Neuronal stem cell (in vitro differentiated cells): ENCODE data around the gene JOSD2.
A peak's percentile ranks its signal among the peaks of the same experiment; 100 is the strongest.

Experiments used
- DNase-seq: peaks from one replicate; pipeline ENCODE4 v3.0.0-alpha.2; 2013; ENCODE audit warnings: low spot score
- H2AFZ ChIP-seq: one replicate; pipeline ENCODE4 v1.6.1; 2013; ENCODE audit warnings: mild to moderate bottlenecking, low read length, inconsistent platforms
- H2AK5ac ChIP-seq: 2 replicates; pipeline ENCODE4 v1.6.1; 2013; ENCODE audit warnings: low read depth, mild to moderate bottlenecking, inconsistent platforms, low read length, moderate library complexity, mixed read lengths
- H2BK120ac ChIP-seq: 2 replicates; pipeline ENCODE4 v1.6.1; 2013; ENCODE audit warnings: low read depth, mild to moderate bottlenecking, inconsistent platforms, low read length, moderate library complexity, mixed read lengths
- H2BK12ac ChIP-seq: one replicate; pipeline ENCODE4 v1.6.1; 2013; ENCODE audit warnings: low read length, inconsistent platforms
- H2BK15ac ChIP-seq: 2 replicates; pipeline ENCODE4 v1.6.1; 2013; ENCODE audit warnings: mild to moderate bottlenecking, low read length, inconsistent platforms, mixed read lengths
- H2BK5ac ChIP-seq: one replicate; pipeline ENCODE4 v1.6.1; 2013; ENCODE audit warnings: inconsistent platforms, mild to moderate bottlenecking, low read length, moderate library complexity
- H3K14ac ChIP-seq: one replicate; pipeline ENCODE4 v1.6.1; 2013; ENCODE audit warnings: low read length, inconsistent platforms
- H3K18ac ChIP-seq: 2 replicates; pipeline ENCODE4 v1.6.1; 2013; ENCODE audit warnings: low read length, inconsistent platforms
- H3K23ac ChIP-seq: 2 replicates; pipeline ENCODE4 v1.6.1; 2013; ENCODE audit warnings: low read depth, mild to moderate bottlenecking, mixed read lengths, low read length, inconsistent platforms; ENCODE audit not compliant: poor library complexity
- H3K27ac ChIP-seq: replicated peaks from 3 replicates; pipeline ENCODE4 v1.5.1; 2013; ENCODE audit warnings: low read length, inconsistent platforms
- H3K27me3 ChIP-seq, 3 experiments: 2 replicates each; pipeline ENCODE4 v1.6.1; 2013; ENCODE audit warnings: low read length in 3 of 3, mild to moderate bottlenecking in 2 of 3, inconsistent platforms in 1 of 3, low read depth in 1 of 3, mixed read lengths in 1 of 3, moderate library complexity in 1 of 3; ENCODE audit not compliant: control insufficient read depth in 3 of 3, insufficient read depth in 3 of 3
- H3K36me3 ChIP-seq, 2 donors: replicated peaks in 1 of 2; 2 replicates each; pipeline ENCODE4 v1.6.1; 2013; ENCODE audit warnings: low read length in 2 of 2; ENCODE audit not compliant: control insufficient read depth in 2 of 2, insufficient read depth in 2 of 2
- H3K4ac ChIP-seq: 2 replicates; pipeline ENCODE4 v1.6.1; 2013; ENCODE audit warnings: inconsistent platforms, mild to moderate bottlenecking, low read length, moderate library complexity
- H3K4me1 ChIP-seq, 2 donors: 1 replicate in 1 of 2; 2 replicates in 1 of 2; pipeline ENCODE4 v1.6.1; 2013; ENCODE audit warnings: low read length in 2 of 2, low read depth in 1 of 2; ENCODE audit not compliant: control insufficient read depth in 2 of 2, insufficient read depth in 1 of 2
- H3K4me2 ChIP-seq: one replicate; pipeline ENCODE4 v1.6.1; 2013; ENCODE audit warnings: mild to moderate bottlenecking, low read length, inconsistent platforms; ENCODE audit not compliant: insufficient read depth, poor library complexity, severe bottlenecking
- H3K4me3 ChIP-seq, 2 donors: 2 replicates each; pipeline ENCODE4 v1.5.1; 2013; ENCODE audit warnings: low read length in 2 of 2, mild to moderate bottlenecking in 2 of 2, inconsistent platforms in 1 of 2, moderate library complexity in 1 of 2
- H3K79me1 ChIP-seq: one replicate; pipeline ENCODE4 v1.6.1; 2013; ENCODE audit warnings: low read depth, mild to moderate bottlenecking, inconsistent platforms, low read length, moderate library complexity
- H3K9ac ChIP-seq: one replicate; pipeline ENCODE4 v1.6.1; 2013; ENCODE audit warnings: mild to moderate bottlenecking, low read depth, low read length, inconsistent platforms; ENCODE audit not compliant: poor library complexity
- H3K9me3 ChIP-seq, 2 donors: replicated peaks in 1 of 2; 2 replicates each; pipeline versions ENCODE3 to v1.6.1; 2013; ENCODE audit warnings: low read length in 2 of 2, mild to moderate bottlenecking in 2 of 2, inconsistent platforms in 1 of 2, low read depth in 1 of 2, mixed read lengths in 1 of 2, moderate library complexity in 1 of 2; ENCODE audit not compliant: control insufficient read depth in 2 of 2, insufficient read depth in 1 of 2
- H4K8ac ChIP-seq: one replicate; pipeline ENCODE4 v1.6.1; 2013; ENCODE audit warnings: low read depth, mild to moderate bottlenecking, inconsistent platforms, low read length, moderate library complexity
- H4K91ac ChIP-seq: one replicate; pipeline ENCODE4 v1.6.1; 2013; ENCODE audit warnings: low read length, low read depth, mild to moderate bottlenecking, inconsistent platforms; ENCODE audit not compliant: poor library complexity
- WGBS, 2 donors: extraction: QIAGEN DNeasy Blood & Tissue Kit; methylation state at CpG; one replicate each; pipeline ENCODE4 v1.1.7; 2013; ENCODE audit warnings: missing lambda C conversion rate in 2 of 2, mixed read lengths in 1 of 2; ENCODE audit not compliant: insufficient read length in 2 of 2, insufficient replicate concordance in 1 of 2; ENCODE audit errors: extremely low coverage in 2 of 2; 5-methylcytosine and 5-hydroxymethylcytosine counted together

JOSD2 gene

DNA sequence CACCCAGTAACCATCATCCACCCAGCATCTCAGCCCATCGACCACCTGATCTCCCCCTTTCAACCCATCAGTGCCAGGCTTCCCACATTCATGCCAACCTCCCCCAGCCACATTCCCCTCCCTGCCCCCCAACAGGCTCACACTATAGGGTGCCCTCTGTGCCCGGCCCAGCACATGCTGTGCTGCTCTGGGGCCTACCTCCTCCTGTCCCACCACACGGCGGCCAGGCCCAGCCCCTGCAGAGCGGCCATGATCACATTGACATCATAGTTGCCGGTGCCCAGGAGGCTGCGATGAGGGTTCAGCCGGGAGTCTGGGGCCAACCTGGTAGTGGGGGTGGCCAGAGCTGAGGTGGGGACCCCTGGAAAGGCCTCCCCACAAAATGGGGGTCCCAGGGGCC is 3.6 kb downstream of the JOSD2 start:
- no CpG with 5 or more reads among the region's 8 CpGs for WGBS, 2 donors
- peak overlapping the region; percentile 38 for H3K14ac ChIP-seq
- H3K27ac ChIP-seq = no peak overlapping the region
- H2BK12ac ChIP-seq = no peak overlapping the region
- H3K27me3 ChIP-seq = no peaks in the 10 kb centered on the region
- H3K4me2 ChIP-seq = no peak overlapping the region
- H3K79me1 ChIP-seq = no peaks in the 10 kb centered on the region
- H2AK5ac ChIP-seq = peak overlapping the region; percentile 63
- H3K9ac ChIP-seq = peak overlapping the region; percentile 4
- H3K4ac ChIP-seq = peak overlapping the region; percentile 37
- H4K91ac ChIP-seq = no peak overlapping the region
- DNase-seq = no peak
- H2BK120ac ChIP-seq = no peak overlapping the region
- H2AFZ ChIP-seq = no peak overlapping the region
- H2BK15ac ChIP-seq = peak overlapping the region; percentile 58
- H4K8ac ChIP-seq = no peak overlapping the region
- no peaks in the 10 kb centered on the region for H3K9me3 ChIP-seq
- no peaks in the 10 kb centered on the region for H3K36me3 ChIP-seq
- no peak overlapping the region for H3K4me3 ChIP-seq
- no peak overlapping the region for H3K18ac ChIP-seq
- peaks cover 9 to 26% of the 10 kb centered on the region in 2 donors for H3K4me1 ChIP-seq
- H3K23ac ChIP-seq = no peak overlapping the region
- peak overlapping the region; percentile 82 for H2BK5ac ChIP-seq

GRCh38 chr19:50506700-50507099 is 4.3 kb downstream of the JOSD2 start:
- no peak overlapping the region for H2AFZ ChIP-seq
- H3K14ac ChIP-seq = no peak overlapping the region
- H3K18ac ChIP-seq = no peak overlapping the region
- H2BK120ac ChIP-seq = no peak overlapping the region
- H2BK5ac ChIP-seq = peak overlapping the region; percentile 39
- H3K4me2 ChIP-seq = no peak overlapping the region
- no peak overlapping the region for H2AK5ac ChIP-seq
- H4K91ac ChIP-seq = no peak overlapping the region
- no peaks in the 10 kb centered on the region for H3K79me1 ChIP-seq
- H3K4me3 ChIP-seq = no peak overlapping the region
- H4K8ac ChIP-seq = no peak overlapping the region
- no peak overlapping the region for H3K23ac ChIP-seq
- no peaks in the 10 kb centered on the region for H3K36me3 ChIP-seq
- H3K27me3 ChIP-seq = no peaks in the 10 kb centered on the region
- no peak overlapping the region for H3K4ac ChIP-seq
- no peak overlapping the region for H2BK15ac ChIP-seq
- H3K4me1 ChIP-seq = peaks cover 9 to 20% of the 10 kb centered on the region in 2 donors
- WGBS, 2 donors = 100% methylated on average over 1 to 3 of the region's 10 CpGs
- no peak overlapping the region for H3K9ac ChIP-seq
- no peak overlapping the region for H2BK12ac ChIP-seq
- DNase-seq = no peak
- no peak overlapping the region for H3K27ac ChIP-seq
- H3K9me3 ChIP-seq = no peaks in the 10 kb centered on the region

GRCh38 chr19:50505856-50506611 is 5.0 kb downstream of the JOSD2 start:
- Histone ChIP-seq H3K27ac (no peak overlapping the region), H3K9ac (no peak overlapping the region), H3K27me3 (no peaks in the 10 kb centered on the region), H3K9me3 (no peaks in the 10 kb centered on the region), H3K79me1 (no peaks in the 10 kb centered on the region), H3K14ac (no peak overlapping the region), H4K8ac (no peak overlapping the region), H2AK5ac (peak overlapping the region; percentile 84), H3K4me1 (peaks cover 7 to 24% of the 10 kb centered on the region in 2 donors), H2BK12ac (peak overlapping the region; percentile 22), H2AFZ (no peak overlapping the region), H2BK5ac (peak overlapping the region; percentile 39), H3K4me3 (no peak overlapping the region), H3K4me2 (no peak overlapping the region), H3K36me3 (no peaks in the 10 kb centered on the region), H2BK15ac (no peak overlapping the region), H2BK120ac (peak overlapping the region; percentile 87), H3K18ac (peak overlapping the region; percentile 38), H3K23ac (peak overlapping the region; percentile 80), H4K91ac (no peak overlapping the region), H3K4ac (no peak overlapping the region)
- no peak for DNase-seq
- WGBS, 2 donors = no CpG with 5 or more reads among the region's 30 CpGs

GRCh38 chr19:50501568-50502475 is 9.2 kb downstream of the JOSD2 start:
- Histone ChIP-seq H3K4ac (peak overlapping the region; percentile 17), H4K8ac (no peak overlapping the region), H3K36me3 (no peaks in the 10 kb centered on the region), H3K27ac (no peak overlapping the region), H2BK15ac (peak overlapping the region; percentile 49), H2BK120ac (no peak overlapping the region), H2AK5ac (peak overlapping the region; percentile 76), H3K4me2 (no peak overlapping the region), H4K91ac (no peak overlapping the region), H3K23ac (no peak overlapping the region), H3K27me3 (peaks cover 0 to 28% (median 0%) of the 10 kb centered on the region in 3 experiments), H3K14ac (no peak overlapping the region), H3K18ac (peak overlapping the region; percentile 5), H2BK12ac (peak overlapping the region; percentile 84), H3K4me3 (peak overlapping the region in 1 of 2 donors; percentile 59), H3K9ac (no peak overlapping the region), H3K9me3 (no peaks in the 10 kb centered on the region), H2AFZ (peak overlapping the region; percentile 68), H3K79me1 (peaks cover 3% of the 10 kb centered on the region), H2BK5ac (no peak overlapping the region), H3K4me1 (peaks cover 12 to 22% of the 10 kb centered on the region in 2 donors)
- WGBS, 2 donors = no CpG with 5 or more reads among the region's 25 CpGs
- no peak for DNase-seq
